ENCODE data around the gene RNF123.
A peak's percentile ranks its signal among the peaks of the same experiment; 100 is the strongest.

The RNF123 gene

GRCh38 chr3:49659756-49660155 lies 29.6 kb upstream of the RNF123 start:
- no peak for DNase-seq

GRCh38 chr3:49661281-49661680 lies 28.1 kb upstream of the RNF123 start:
- DNase-seq, result no peak

- DNase-seq, result no peak
Measured at GRCh38 chr3:49662021-49662420, 27.3 kb upstream of the RNF123 start.

- no peak for DNase-seq
Measured at GRCh38 chr3:49662720-49663413, 26.5 kb upstream of the RNF123 start.

GRCh38 chr3:49663831-49664230 lies 25.5 kb upstream of the RNF123 start:
- DNase-seq, result no peak

- DNase-seq, result no peak
Measured at GRCh38 chr3:49664300-49664699, 25.1 kb upstream of the RNF123 start.

- DNase-seq, result no peak
Measured at GRCh38 chr3:49665822-49666519, 23.4 kb upstream of the RNF123 start.

GRCh38 chr3:49666592-49666991 lies 22.8 kb upstream of the RNF123 start:
- no peak for DNase-seq

GRCh38 chr3:49667701-49668413 lies 21.5 kb upstream of the RNF123 start:
- DNase-seq, result no peak

GRCh38 chr3:49668414-49668797 lies 21.0 kb upstream of the RNF123 start:
- DNase-seq, result no peak

GRCh38 chr3:49668861-49669260 lies 20.5 kb upstream of the RNF123 start:
- no peak for DNase-seq

GRCh38 chr3:49669352-49669751 lies 20.0 kb upstream of the RNF123 start:
- no peak for DNase-seq

- DNase-seq, result no peak
Measured at GRCh38 chr3:49670940-49671290, 18.4 kb upstream of the RNF123 start.

GRCh38 chr3:49671291-49672288 lies 17.8 kb upstream of the RNF123 start:
- DNase-seq, result peak; percentile 70

- DNase-seq, result no peak
Measured at GRCh38 chr3:49673121-49673714, 16.1 kb upstream of the RNF123 start.

GRCh38 chr3:49673715-49674496 lies 15.5 kb upstream of the RNF123 start, which contains the start of gene APEH:
TSS of gene APEH (plus strand) at chr3:49674351. CDS start at chr3:49674402, 51 bp downstream.
- peak; percentile 98 for DNase-seq

GRCh38 chr3:49674497-49674983 lies 14.8 kb upstream of the RNF123 start:
- peak; percentile 17 for DNase-seq

- no peak for DNase-seq
Measured at GRCh38 chr3:49675912-49676311, 13.4 kb upstream of the RNF123 start.

- DNase-seq, result no peak
Measured at GRCh38 chr3:49680493-49681231, 8.7 kb upstream of the RNF123 start.

- no peak for DNase-seq
Measured at GRCh38 chr3:49681232-49681522, 8.2 kb upstream of the RNF123 start.

- DNase-seq, result no peak
Measured at GRCh38 chr3:49681543-49681942, 7.8 kb upstream of the RNF123 start.

Measured in activated gamma-delta T cell treated with Interleukin-2 at 50 U/mL for 16 hours (primary cell).